Endodermal cell (in vitro differentiated cells): ENCODE data around the gene SLC39A3. TPM values are rescaled to one million over a fixed set of nuclear protein-coding genes. Genes with fewer than 3 reads are reported as not detected.

Source experiments
- DNase-seq: peaks from one replicate; pipeline ENCODE4 v3.0.0-alpha.2; 2017
- H3K27ac ChIP-seq: 2 replicates; pipeline ENCODE4 v1.5.1; 2013; ENCODE audit warnings: mild to moderate bottlenecking, low read depth, low read length, moderate library complexity
- H3K27me3 ChIP-seq: 2 replicates; pipeline ENCODE4 v1.6.1; 2013; ENCODE audit warnings: mild to moderate bottlenecking, low read length, moderate library complexity; ENCODE audit not compliant: insufficient read depth, control insufficient read depth, poor library complexity, severe bottlenecking
- H3K36me3 ChIP-seq: 2 replicates; pipeline ENCODE4 v1.7.0; 2013; ENCODE audit warnings: mild to moderate bottlenecking, low read length, moderate library complexity; ENCODE audit not compliant: control insufficient read depth, insufficient read depth
- H3K4me1 ChIP-seq: one replicate; pipeline ENCODE4 v1.7.0; 2013; ENCODE audit warnings: low read length; ENCODE audit not compliant: control insufficient read depth, insufficient read depth
- H3K4me3 ChIP-seq: 2 replicates; pipeline ENCODE4 v1.5.1; 2013; ENCODE audit warnings: mild to moderate bottlenecking, low read length, moderate library complexity
- H3K9ac ChIP-seq: 2 replicates; pipeline ENCODE4 v1.6.1; 2013; ENCODE audit warnings: mild to moderate bottlenecking, low read length, moderate library complexity; ENCODE audit not compliant: poor library complexity, severe bottlenecking; ENCODE audit errors: extremely low read depth
- H3K9me3 ChIP-seq: 2 replicates; pipeline ENCODE4 v1.6.1; 2013; ENCODE audit warnings: mild to moderate bottlenecking, low read length, moderate library complexity; ENCODE audit not compliant: control insufficient read depth
- H3K27ac Mint-ChIP-seq: 2 replicates; pipeline ENCODE4 v1.8.0; 2020; ENCODE audit warnings: mixed read lengths
- H3K27me3 Mint-ChIP-seq: 2 replicates; pipeline ENCODE4 v1.8.0; 2021; ENCODE audit warnings: mild to moderate bottlenecking, mixed read lengths; ENCODE audit not compliant: insufficient read depth
- H3K36me3 Mint-ChIP-seq: 2 replicates; pipeline ENCODE4 v1.8.0; 2020; ENCODE audit warnings: low read depth, mixed read lengths
- H3K4me1 Mint-ChIP-seq: 2 replicates; pipeline ENCODE4 v1.8.0; 2020; ENCODE audit warnings: mixed read lengths
- H3K4me3 Mint-ChIP-seq: 2 replicates; pipeline ENCODE4 v1.8.0; 2020; ENCODE audit warnings: mild to moderate bottlenecking, moderate library complexity, mixed read lengths
- H3K9me3 Mint-ChIP-seq: 2 replicates; pipeline ENCODE4 v1.8.0; 2020; ENCODE audit warnings: mild to moderate bottlenecking, mixed read lengths
- WGBS, 2 experiments: methylation state at CpG; one replicate each; pipeline versions ENCODE4 v1.1.5 to v1.1.7; 2013; ENCODE audit warnings: missing lambda C conversion rate in 2 of 2, mixed read lengths in 1 of 2; ENCODE audit not compliant: insufficient coverage in 1 of 2, insufficient read length in 1 of 2; 5-methylcytosine and 5-hydroxymethylcytosine counted together
- total RNA-seq, 2 donors: library from RNA; stranded (reverse); fragmentation: NEBNext Ultra II Directional in 1 of 2; extraction: Animal tissue kit (Norgen Biotek cat#: 25700) in 1 of 2; gene quantifications; 2 replicates in 1 of 2; 3 replicates in 1 of 2; pipeline ENCODE4 v1.2.1, GENCODE V29; 2021
- TF ChIP-seq, protein P1 (sequence below): fragments of 200-600 bp; sonication (generic); conservative IDR thresholded peaks from 2 replicates; pipeline ENCODE4 v1.5.0; 2021; ENCODE audit warnings: antibody characterized with exemption, mild to moderate bottlenecking

SLC39A3 gene
- total RNA-seq, 2 donors from 2014 or later, result 25.3 to 28.6 TPM

DNA sequence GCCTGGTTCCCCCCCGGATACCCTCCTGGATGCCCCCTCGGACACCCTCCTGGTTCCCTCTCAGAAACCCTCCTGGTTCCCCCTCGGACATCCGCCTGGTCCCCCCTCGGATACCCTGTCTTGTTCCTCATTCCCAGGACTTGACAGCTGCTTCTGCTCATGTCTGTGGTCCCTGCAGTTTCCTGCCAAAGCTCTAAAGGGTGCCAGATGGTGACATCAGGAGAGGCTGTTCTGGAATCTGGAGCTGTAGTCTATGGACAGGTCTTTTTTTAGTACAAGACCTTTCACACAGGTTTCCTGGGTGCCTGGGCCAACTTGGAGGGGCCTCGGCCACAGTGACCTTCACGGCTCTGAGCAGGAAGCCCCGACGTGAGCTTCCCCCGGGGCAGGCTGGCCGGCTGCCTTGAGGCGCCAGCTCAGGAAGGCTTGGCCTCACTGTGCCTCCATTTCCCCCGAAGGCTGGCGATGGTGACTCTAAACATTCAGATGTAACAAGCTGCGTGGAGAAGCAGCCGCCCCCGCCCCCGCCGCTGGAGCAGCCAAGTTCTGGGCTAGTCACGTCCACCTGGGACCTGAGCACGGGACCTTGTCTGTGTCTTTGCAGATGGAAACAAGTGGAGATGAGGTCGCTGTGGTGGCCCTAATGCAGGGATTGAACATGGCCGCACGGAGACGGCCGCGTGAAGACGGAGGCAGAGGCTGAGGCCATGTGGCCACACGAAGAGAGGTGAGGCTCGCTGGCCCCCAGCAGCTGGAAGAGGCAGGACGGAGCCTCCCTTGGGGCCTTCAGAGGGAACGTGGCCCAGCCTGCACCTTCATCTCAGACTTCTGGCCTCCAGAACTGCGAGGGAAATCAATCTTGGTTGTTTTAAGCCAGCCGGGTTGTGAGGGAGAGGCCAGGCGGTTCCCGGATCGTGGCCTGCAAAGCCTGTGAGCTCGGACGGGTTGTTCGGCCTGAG is 30.5 kb upstream of the SLC39A3 start:
- WGBS, 2 experiments, result 94% methylated on average over 35 to 40 of the region's 40 CpGs
- no peak for DNase-seq
- H3K9me3 Mint-ChIP-seq, result no peaks in the 10 kb centered on the region

DNA sequence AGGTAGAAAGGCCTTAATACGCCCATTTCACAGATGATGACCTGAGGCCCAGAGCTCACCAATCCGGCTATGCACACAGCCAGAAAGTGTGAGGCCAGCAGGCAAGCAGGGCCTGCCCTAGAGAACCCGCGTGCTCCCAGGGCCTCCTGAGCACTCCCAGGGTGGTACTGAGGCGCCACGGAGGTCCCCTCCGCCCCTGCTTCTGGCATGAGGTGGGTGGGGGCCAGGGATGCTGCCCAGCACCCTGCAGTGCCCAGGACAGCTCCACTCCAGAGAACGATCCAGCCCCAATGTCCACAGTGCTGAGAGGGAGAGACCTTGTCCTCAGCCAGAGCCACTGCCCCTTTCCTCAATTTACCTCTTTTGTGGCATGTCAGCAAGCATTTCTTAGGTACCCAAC is 29.4 kb upstream of the SLC39A3 start:
- DNase-seq, result no peak
- WGBS, 2 experiments, result 95 to 96% methylated on average over 6 to 8 of the region's 8 CpGs
- Mint-ChIP-seq H3K9me3 (no peaks in the 10 kb centered on the region), H3K27me3 (no peaks in the 10 kb centered on the region), H3K27ac (no peak overlapping the region), H3K4me3 (no peak overlapping the region), H3K36me3 (peaks cover 14% of the 10 kb centered on the region), H3K4me1 (no peaks in the 10 kb centered on the region)
- H3K9ac ChIP-seq, result no peak overlapping the region
- no peaks in the 10 kb centered on the region for H3K9me3 ChIP-seq
- H3K27ac ChIP-seq, result no peak overlapping the region
- no peaks in the 10 kb centered on the region for H3K27me3 ChIP-seq
- peaks cover 18% of the 10 kb centered on the region for H3K36me3 ChIP-seq
- TF ChIP-seq, protein P1, sequence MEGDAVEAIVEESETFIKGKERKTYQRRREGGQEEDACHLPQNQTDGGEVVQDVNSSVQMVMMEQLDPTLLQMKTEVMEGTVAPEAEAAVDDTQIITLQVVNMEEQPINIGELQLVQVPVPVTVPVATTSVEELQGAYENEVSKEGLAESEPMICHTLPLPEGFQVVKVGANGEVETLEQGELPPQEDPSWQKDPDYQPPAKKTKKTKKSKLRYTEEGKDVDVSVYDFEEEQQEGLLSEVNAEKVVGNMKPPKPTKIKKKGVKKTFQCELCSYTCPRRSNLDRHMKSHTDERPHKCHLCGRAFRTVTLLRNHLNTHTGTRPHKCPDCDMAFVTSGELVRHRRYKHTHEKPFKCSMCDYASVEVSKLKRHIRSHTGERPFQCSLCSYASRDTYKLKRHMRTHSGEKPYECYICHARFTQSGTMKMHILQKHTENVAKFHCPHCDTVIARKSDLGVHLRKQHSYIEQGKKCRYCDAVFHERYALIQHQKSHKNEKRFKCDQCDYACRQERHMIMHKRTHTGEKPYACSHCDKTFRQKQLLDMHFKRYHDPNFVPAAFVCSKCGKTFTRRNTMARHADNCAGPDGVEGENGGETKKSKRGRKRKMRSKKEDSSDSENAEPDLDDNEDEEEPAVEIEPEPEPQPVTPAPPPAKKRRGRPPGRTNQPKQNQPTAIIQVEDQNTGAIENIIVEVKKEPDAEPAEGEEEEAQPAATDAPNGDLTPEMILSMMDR, result no peak
- H3K4me3 ChIP-seq, result no peak overlapping the region
- H3K4me1 ChIP-seq, result no peaks in the 10 kb centered on the region

More for the DNA sequence above, 30.5 kb upstream of the SLC39A3 start:
- Histone ChIP-seq H3K4me3 (no peak overlapping the region), H3K4me1 (no peaks in the 10 kb centered on the region), H3K27ac (no peak overlapping the region), H3K36me3 (peaks cover 9% of the 10 kb centered on the region), H3K9me3 (no peaks in the 10 kb centered on the region), H3K27me3 (no peaks in the 10 kb centered on the region), H3K9ac (no peak overlapping the region)
- Mint-ChIP-seq H3K27me3 (no peaks in the 10 kb centered on the region), H3K4me3 (no peak overlapping the region), H3K27ac (no peak overlapping the region), H3K36me3 (peaks cover 14% of the 10 kb centered on the region), H3K4me1 (no peaks in the 10 kb centered on the region)
- TF ChIP-seq, protein P1, result no peak

DNA sequence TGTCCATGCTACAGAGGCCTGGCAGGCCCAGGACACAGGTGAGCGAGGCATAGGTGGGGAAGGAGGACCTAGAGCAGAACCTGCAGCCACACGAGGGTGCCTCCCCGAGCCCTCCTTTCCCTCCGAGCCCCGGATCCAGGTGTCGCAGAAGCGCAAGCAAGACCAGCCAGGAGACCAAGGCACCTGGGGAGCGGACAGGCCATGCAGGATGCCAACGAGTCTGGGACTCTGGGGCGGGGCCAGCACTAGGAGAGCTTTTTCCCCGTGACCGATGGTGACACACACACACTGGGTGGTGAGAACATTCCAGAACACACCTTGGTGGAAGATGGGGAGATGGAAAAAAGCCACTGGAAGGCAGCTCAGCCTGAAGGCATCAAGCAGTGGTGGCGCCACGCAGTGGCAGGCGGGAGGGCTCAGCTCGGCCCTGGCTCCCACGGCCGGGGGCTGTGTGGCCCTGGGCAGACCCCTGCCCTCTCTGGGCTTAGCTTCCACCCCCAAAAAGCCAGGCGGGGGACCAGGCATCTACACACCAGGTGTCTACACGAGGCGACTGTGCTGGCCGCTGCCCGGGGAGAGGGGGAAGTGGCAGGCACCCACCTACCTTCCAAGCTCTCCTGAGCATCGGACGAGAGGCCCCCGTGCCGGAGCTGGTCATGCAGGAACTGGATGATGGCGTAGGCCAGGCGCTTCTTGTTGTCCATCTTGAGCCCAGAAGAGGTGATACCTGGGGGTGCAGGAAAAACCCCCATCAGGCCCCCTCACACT is 28.7 kb upstream of the SLC39A3 start:
- Histone ChIP-seq H3K4me1 (no peaks in the 10 kb centered on the region), H3K36me3 (peaks cover 24% of the 10 kb centered on the region), H3K9me3 (no peaks in the 10 kb centered on the region), H3K27me3 (no peaks in the 10 kb centered on the region), H3K9ac (no peak overlapping the region), H3K4me3 (no peak overlapping the region), H3K27ac (no peak overlapping the region)
- TF ChIP-seq, protein P1, result no peak
- no peaks in the 10 kb centered on the region for H3K9me3 Mint-ChIP-seq
- DNase-seq, result no peak
- H3K4me3 Mint-ChIP-seq, result no peak overlapping the region
- H3K27ac Mint-ChIP-seq, result no peak overlapping the region
- WGBS, 2 experiments, result 96 to 98% methylated on average over 16 to 29 of the region's 29 CpGs
- no peaks in the 10 kb centered on the region for H3K4me1 Mint-ChIP-seq
- H3K36me3 Mint-ChIP-seq, result peaks cover 19% of the 10 kb centered on the region
- no peaks in the 10 kb centered on the region for H3K27me3 Mint-ChIP-seq
